IPS DF 4.7 (cell line): ENCODE results near the gene DNAH10.

ENCODE experiments used
- DNase-seq: peaks from one replicate; pipeline ENCODE4 v3.0.0-alpha.2; 2013; ENCODE audit warnings: low spot score; ENCODE audit errors: extremely low read depth

DNAH10 gene

DNA sequence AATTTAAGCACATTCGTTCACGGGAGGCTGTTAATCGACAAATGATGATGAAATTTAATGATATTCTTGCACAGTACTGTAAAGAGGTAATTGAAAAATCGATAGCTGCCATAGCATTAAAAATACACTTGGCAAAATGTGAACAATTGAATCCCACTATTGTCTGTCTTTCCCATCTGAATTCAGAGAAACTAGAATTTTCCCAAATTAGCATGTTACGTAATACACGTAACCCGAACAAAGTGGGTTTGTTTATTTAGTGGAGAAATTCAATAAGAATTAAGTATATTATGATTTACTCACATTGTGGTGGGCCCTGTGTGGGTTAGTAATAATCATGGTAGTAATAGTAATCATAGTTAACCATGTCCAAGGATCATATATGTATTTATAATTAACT is 31.9 kb downstream of the DNAH10 start:
- no peak for DNase-seq

GRCh38 chr12:123798518-123798917 is 36.4 kb downstream of the DNAH10 start:
- no peak for DNase-seq

- DNase-seq, result no peak
These were observed 37.1 kb downstream of the DNAH10 start for GRCh38 chr12:123799227-123799626.

DNA sequence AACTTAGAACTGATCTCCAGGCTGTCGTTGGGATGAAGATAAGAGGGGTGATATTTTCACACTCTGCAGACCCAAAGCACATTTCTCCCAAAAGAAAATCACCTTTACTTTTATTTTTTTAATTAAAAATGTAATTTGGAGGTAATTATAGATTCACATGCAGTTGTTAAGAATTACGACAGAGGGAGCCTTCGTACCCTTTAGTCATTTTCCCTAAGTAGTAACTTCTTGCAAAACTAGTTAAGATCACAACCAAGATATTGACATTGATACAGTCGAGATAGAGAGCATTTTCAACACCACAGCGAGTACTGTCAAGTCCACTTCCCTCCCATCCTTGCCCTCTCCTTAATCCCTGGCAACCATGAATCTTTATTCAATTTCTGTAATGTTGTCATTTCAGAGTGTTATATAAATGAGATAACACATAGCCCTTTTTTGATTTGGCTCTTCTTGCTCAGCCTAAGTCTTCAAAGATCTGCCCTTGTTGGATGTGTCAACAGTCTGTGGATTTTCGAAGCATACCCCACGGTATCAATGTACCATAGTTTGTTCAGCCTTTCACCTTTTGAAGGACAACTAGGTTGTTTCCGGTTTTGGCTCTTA is 39.6 kb downstream of the DNAH10 start:
- DNase-seq, result no peak

- no peak for DNase-seq
These were observed 43.1 kb downstream of the DNAH10 start for GRCh38 chr12:123805173-123805572.

- no peak for DNase-seq
These were observed 44.9 kb downstream of the DNAH10 start for GRCh38 chr12:123807002-123807401.

DNA sequence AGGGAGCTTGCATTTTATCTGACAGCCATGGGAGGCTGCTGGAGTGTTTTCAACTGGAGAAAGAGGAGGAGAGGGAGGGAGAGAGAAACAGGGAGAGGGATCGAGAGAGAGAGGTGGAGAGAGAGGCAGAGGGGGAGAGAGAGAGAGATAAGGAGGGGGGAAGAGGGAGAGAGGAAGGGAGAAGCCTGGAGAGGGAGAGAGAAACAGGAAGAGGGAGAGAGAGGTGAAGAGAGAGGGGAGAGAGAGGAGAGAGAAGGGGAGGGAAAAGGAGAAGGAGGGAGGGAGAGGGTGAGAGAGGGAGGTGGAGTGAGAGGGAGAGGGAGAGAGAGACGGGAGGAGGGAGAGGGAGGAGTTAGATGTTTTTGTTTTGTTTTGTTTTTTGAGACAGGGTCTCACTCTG is 45.6 kb downstream of the DNAH10 start:
- no peak for DNase-seq

DNA sequence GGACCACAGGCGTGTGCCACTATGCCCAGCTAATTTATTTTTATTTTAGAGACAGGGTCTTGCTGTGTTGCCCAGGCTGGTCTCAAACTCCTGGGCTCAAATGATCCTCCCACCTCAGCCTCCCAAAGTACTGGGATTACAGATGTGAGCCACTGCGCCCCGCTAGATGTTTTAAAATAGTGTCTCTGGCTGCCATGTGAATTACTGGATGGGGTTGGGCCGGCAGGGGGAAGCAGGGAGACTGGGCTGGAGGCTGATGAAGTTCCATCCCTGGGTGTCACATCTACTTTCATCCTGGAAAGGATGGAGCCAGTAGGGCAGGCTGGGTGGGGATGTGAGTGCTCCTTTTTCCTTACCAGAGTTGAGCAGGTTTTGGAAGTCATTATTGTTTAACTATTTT is 46.1 kb downstream of the DNAH10 start:
- DNase-seq, result no peak

GRCh38 chr12:123813349-123813748 is 51.2 kb downstream of the DNAH10 start:
- no peak for DNase-seq

DNA sequence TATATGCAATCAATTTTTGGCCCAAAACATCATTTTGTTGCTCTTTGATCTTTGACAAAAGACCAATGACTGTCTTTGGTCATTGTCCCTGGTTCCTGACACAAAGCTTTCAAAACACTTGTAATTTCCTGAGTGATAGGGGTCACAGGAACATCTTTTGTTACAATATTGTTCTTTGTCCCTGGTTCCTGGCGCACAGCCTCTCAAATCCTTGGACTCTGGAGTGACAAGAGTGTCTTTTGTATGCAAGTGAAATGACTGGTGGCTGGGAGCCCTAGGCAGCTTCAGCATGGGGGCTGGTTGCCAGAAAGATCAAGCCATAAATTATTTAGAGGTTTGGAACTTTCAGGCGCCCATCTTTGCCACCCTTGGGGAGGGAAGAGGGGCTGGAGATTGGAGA is 53.9 kb downstream of the DNAH10 start:
- no peak for DNase-seq

- no peak for DNase-seq
These were observed 54.9 kb downstream of the DNAH10 start for GRCh38 chr12:123816896-123817537.

- DNase-seq, result no peak
These were observed 60.7 kb downstream of the DNAH10 start for GRCh38 chr12:123822804-123823203.

DNA sequence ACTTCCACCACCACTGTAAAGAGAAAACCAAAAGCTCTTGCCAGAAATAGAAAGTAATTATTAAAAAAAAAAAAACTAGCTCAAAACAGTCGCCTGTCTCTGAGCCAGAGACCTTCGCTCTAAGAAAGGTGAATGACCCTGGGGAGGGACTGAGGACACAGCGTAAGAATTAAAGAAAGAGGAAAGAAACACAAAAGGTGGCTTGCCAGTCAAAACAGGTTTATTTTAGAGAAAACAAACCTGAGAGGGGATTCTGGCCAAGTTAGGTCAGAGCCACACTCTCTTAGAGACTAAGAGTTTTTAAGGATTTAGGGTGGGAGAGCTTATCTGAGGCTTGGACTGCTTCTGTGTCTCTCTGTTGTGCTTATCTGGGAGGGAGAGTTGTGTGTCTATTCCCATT is 66.0 kb downstream of the DNAH10 start:
- DNase-seq, result no peak

GRCh38 chr12:123828854-123829547 is 66.9 kb downstream of the DNAH10 start:
- no peak for DNase-seq

DNA sequence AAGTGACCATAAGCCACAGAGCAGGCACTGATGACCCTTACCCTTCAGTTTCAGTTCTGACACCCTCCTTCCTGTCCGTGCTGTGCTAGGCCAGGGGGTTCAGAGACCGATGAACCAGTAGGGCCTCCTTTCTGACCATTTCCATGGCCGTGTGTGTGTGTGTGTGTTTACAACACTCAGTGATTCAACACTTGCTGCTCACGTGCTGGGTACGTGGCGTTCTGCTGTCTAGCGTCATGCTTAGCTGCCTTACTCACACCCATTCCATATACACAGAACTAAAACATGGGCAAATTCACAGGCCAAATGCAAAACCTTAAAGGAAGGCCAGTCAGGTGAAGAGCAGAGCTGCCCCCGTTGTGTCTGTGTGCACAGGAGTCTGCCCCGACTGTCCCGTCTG is 67.5 kb downstream of the DNAH10 start:
- no peak for DNase-seq

GRCh38 chr12:123830675-123831074 is 68.6 kb downstream of the DNAH10 start:
- DNase-seq, result no peak

- DNase-seq, result no peak
These were observed 70.0 kb downstream of the DNAH10 start for GRCh38 chr12:123832052-123832451.

GRCh38 chr12:123833830-123834229 is 71.7 kb downstream of the DNAH10 start:
- DNase-seq, result no peak

DNA sequence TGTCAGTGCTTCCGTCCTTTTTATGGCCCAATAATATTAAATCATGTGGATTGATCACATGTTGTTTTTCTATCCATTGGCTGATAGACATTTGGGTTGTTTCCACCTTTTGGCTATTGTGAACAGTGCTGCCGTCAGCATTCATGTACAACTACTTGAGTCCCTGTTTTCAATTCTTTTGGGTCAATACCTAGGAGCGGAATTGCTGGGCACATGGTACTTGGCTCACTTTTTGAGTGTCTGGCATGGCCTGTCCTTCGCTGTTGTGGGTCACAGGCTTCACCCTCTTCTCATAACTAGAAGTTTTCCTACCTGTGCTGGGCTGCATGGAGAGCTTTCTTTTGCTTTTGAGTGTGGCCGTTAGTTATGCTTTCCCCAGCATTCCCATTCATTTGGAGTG is 72.7 kb downstream of the DNAH10 start:
- DNase-seq, result no peak

- DNase-seq, result no peak
These were observed 74.2 kb downstream of the DNAH10 start for GRCh38 chr12:123836292-123836691.

- DNase-seq, result no peak
These were observed 77.7 kb downstream of the DNAH10 start for GRCh38 chr12:123839826-123840225.

DNA sequence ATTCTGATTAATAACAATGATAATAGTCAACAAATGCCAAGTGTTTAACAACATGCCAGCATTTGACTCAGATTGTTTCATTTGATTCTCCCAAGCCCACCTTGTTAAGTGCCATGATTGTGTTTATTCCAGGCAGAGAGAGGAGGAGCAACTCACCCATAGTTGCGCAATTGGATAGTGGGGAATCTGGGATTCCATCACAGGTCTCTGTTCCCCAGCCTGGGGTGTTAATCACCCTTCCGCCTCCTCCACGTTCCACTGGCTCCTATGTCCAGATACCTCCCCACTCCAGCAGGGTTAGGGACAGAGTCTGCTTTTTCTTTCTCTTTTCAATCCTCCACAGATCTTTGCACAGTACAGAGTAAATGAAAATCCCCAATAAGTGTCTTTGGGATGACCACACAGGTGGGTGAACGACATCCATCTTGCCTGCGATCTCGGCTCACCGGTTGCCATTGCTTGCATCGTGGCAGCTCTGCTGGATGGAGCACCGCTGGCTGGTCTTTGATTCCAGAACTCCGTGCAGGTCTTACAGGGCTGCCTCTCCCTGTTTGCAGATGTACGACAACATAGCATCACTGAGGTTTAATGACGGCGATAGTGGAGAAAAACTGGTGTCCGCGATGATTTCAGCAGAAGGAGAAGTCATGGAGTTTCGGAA is 78.8 kb downstream of the DNAH10 start:
- DNase-seq, result no peak
